Activated naive CD8-positive, alpha-beta T cell treated with anti-CD3 and anti-CD28 coated beads, Interleukin-2, amount 50 U/mL, for 16 hours (primary cell): ENCODE results near the gene FOXA1.

ENCODE experiments used
- DNase-seq: peaks from one replicate; pipeline ENCODE4 v3.0.0-alpha.2; 2020; ENCODE audit warnings: low read depth, low spot score

The FOXA1 gene

DNA sequence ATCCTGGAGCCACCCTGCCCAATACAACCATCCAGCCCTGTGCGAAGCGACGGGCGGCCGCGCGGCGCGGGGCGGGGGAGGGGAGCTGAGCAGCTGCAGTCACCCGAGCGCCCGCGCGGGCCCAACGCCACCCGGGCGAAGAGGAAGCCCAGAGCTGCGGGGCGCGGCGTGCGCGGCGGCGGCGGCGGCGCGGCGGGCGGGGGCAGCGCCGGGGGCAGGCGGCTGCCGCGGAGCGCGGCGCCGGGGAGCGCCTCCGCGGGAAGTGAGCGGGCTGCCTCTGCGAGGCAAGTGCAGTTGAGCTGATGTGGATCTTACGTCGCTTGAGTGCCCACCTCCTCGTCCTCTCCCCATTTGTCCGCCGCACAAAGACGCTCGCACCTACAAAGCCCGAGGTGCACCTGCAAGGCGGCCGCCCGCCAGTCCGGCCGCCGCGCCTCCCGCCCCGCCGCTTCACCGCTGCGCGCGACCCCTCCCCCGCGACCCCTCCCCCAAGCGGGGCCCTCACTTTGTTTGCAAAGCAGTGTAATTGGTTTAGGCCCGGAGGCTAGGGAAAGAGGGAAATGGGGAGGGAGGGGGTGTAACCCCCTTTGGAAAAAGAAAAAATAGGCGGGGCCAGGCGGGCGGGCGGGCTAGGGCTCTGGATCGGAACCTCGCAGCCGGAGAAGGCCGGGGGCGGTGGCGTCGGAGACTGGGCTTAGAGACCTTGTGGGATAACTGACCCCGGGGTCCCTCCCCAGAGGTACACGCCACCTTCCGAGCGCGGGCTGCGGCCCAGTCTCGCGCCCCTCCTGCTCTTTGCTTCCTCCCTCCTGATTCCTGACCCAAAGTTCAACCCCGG is at the start of gene FOXA1, which contains the start of gene TTC6:
Gene FOXA1 (minus strand): TSS at position 279 of the 838 bp plus-strand sequence. CDS start 277 bp downstream, at position 2.
Gene TTC6 (plus strand): TSS at position 659 of the 838 bp plus-strand sequence. CDS start 26,436 bp downstream, outside the sequence.
- DNase-seq: no peak

DNA sequence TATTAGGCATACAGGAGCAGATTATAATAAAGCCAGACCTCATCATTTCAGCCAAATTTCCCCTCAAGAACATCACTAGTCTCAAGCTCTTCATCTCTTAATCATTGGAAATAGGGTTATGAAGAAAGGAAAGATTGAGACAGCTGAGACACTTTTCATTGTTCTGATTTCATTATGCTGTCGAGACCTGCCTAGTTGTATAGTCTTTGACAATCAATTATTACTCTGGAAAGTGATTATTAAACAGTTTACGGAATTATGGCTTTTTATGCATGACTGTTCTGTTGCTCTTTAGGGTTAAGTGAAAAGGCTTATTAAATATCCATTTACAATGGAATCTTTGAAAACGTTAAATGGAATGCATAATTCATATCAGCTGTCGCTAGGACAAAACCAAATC is 48.7 kb upstream of the FOXA1 start:
- DNase-seq: no peak

DNA sequence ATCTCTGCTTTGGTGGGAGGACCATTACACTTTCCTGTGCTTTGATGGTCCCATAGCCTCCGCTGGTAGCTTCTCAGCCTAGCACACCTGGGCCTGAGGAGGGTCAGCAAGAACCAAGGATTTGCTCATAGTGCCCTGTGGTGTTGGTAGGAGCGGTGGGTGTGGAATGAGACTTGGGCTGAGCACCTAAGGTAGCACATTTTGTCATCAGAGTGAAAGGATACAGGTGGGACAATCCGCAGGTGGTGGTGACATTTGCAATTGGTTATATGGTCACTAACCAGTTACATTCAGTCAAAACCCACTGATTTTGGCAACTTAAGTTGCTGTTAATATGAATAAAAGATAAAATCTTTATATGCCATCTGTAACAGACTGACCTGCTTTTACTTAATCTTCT is 47.1 kb upstream of the FOXA1 start:
- no peak for DNase-seq

DNA sequence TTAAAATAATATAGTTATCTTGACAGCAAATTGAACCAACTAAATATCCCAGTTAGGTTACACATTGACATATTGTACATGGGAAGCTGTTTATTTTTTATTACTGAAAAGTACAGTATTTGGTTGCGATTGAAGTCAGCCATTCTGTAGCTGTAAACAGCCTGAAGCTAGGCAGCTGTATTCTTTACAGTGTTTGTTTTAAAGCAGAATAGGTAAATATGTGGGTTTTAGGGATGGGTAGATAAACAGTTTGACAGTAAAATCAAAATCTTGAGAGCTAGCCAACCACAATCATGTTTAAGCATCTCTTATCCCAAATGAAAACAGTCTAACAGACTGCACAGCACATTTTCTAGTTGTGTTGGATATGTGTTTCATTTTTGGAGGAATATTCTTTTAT is 46.1 kb upstream of the FOXA1 start:
- DNase-seq: no peak

DNA sequence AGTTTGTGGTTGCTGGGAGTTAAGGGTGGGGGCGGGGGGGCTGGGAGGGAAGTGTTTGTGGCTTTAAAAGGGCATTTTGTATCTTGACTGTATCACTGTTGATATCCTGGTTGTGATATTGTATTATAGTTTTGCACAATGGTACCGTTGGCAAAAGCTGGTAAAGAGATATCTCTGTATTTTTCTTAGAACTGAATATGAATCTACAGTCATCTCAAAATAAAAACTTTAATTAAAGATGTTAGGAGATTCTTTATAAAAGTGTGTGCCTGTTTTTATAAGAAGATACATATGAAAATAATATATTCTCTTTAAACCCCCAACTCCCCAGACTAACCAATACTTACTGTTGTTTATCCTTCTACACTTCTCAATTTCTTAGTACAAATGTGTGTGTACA is 43.5 kb upstream of the FOXA1 start:
- no peak for DNase-seq

DNA sequence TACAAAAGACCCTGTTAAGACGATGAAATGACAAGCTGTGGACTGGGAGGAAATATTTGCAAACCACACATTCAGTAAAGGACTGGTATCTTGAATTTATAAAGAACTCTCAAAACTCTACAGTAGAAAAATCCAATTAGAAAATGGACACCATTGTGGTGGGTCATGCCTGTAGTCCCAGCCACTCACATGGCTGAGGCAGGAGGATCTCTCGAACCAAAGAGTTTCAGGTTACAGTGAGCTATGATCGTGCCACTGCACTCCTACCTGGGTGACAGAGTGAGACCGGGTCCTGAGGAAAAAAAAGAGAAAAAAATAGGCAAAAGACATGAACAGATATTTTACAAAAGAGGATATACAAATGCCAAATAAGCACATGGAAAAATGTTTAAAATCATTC is 42.3 kb upstream of the FOXA1 start:
- DNase-seq: no peak

DNA sequence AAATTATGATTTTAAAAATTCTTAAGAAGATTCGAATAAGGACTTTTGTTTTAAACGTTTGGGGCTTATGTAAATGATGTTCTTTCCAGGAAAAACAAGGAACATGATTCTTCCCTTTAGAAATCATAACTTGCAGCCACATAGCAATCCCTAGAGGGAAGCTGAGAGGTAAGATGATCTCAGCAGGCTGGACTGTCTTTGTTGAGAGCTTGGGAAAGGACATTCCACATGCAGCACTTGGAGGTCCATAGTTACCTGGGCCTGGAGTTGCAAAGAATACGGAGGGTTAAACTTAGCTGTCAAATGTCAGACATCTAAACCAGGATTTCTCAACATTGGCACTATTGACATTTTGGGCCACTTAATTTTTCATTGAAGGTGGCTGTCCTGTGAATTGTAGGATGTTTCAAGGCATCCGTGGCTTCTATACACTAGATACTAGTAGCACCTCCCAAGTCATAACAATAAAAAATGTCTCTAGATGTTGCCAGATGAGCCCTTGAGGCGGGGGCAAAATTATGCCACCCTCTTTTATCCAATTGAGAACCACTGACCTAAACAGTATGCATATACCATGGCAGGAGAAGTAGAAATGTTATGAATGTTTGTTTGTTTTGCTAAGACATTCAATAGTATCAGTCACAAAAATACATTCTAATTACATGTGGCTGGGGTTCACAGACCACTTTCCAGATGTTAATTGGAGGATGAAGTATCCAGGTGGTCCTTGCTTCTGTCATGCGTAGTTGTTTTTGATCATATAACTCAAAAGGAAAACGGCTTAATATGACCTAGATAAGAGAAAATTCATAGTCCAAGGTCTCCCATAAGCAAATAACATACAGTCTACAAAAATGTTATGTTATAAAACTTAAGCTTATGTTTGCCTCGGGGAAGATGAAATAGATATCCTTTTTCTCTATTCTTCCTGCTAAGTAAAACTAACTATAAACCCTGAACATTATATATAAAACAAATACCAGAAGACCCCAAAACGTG is 30.8 kb upstream of the FOXA1 start:
- no peak for DNase-seq

DNA sequence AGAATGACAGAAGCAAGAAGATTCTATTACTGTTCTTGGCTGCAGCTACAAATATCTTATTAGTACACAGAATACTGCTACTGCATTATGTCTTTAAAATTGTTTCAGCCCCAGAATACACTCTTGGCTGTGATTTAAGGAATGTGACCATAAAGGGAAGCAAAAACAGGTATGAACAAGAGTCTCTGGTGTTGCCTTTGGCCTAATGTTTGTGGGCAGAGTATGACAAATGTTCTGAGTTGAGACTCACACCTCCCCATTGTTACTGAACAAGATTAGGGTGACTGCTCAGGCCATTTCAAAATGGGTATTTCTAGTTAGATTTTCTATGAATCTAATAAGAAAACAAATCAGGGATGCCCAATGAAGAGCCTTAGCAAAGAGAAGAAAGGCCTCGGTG is 28.9 kb upstream of the FOXA1 start:
- DNase-seq: no peak

DNA sequence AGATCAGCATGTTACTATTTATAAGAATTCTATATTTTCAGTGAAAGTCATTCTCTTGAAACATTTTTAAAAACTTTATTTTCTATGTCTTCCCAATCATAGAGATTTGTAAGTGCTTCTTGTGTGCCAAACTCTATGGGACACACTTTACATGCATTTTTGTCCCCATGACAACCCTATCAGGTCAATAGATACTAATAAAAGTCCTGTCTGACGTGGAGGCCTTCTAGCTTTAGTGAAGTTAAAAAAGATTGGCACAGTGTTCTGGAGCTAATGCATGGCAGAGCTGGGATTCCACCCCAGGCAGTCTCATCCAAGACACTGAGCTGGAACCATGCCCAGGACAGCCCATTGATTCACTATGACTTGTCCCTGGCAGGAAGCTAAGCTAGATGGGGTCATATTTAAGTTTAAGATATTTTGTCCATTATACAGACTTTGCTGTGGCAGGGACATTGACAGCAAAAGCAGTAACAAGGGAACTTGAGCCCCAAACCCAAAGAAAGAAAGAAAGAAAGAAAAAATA is 28.4 kb upstream of the FOXA1 start:
- DNase-seq: no peak

DNA sequence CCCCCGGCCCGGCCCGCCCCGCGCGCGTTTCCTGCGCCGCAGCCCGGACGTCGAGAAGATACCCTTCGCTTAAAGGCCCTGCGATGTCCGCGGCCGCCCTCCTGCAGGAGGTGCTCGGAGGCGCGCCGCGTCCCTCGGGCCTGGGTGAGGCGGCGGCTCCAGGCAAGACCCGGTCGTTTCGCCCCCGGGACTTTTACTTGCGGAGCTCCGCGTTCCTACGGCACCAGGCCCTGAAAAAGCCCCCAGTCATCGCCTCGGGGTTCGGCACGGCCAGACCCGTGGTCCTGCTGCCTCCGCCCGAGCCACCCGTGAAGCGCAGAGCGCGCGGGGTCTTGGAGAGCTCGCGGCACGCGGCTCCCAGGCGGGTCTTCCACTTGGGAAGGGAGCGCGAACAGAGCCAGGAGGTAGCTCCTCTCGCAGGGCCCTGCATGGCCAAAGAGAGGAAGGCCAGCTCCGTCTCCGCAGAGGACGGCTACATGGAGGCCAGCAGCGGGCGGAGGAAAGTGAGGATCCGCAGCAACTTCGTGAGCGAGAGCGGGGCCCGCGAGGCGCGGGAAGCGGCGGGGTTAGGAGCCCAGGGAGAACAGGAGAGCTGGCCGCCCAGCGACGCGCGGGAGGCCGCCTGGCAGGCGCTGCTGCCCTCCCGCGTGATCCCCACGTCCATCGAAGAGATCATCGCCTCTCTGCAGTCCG is 27.3 kb upstream of the FOXA1 start:
- DNase-seq: no peak

DNA sequence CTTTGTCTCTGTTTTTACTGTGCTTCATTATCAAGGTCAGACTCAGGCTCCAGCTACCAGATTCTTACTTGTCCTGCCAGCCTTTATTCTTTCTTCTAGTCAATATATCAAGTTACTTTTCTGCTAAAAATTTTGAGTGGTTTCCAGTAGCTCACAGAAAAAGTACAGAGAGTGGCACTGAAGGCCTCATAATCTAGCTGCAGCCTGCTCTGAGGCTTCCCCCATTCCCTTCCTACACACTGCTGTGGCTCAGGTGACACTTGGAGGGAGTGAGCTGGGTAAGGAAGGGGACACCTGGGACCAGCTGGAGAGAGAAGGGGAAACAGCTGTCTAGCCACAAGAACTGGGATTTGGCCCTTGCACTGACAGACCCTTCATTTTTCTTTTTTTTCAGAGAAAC is 25.8 kb upstream of the FOXA1 start:
- no peak for DNase-seq

DNA sequence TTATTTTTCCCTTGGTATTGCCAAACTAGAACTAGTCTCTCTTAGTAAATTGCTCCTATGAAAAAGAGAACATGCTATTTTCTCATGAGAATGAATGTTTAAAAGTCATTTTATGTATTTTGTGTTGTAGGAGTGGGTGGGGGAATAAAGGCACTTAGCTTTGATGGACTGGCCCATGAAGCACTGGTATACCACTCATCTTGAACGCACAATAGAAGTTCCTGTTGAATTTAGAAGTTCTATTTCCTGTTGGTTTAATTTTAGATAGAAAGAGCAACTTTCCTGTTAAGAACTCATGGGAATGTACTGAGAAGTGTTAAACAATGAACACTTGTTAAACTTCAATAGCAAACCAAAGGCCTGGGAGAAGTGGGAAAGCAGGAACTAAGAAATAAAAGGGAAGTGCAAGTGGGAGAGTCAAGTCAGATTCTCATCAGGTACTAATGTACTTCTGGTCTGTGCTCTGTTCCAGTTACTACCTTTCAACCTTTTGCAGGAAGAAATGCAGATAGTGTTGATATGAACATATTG is 23.5 kb upstream of the FOXA1 start:
- no peak for DNase-seq

DNA sequence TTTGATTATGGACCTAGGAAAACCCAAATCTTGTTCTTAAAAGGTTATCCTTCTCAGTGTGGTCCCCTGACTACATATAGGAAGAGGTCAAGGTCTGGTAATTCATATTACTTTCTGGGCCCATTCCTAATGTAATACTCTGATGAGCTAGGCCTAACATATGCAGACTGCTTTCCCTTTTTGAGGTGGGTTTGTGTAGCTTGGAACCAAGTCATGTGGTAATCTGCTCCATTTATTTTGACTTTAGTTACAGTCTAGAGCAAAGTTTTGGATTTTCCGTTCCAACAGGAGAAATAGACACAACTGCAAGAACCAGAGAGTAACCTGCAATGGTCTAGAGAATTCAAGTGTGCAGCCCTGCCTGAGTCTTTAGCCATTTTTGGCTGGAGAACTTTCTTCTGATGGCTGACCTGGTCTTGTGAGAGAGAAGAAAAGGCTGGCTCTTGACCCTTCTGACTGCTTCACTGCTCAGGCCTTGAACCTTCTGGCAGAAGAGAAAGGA is 22.9 kb upstream of the FOXA1 start:
- no peak for DNase-seq

DNA sequence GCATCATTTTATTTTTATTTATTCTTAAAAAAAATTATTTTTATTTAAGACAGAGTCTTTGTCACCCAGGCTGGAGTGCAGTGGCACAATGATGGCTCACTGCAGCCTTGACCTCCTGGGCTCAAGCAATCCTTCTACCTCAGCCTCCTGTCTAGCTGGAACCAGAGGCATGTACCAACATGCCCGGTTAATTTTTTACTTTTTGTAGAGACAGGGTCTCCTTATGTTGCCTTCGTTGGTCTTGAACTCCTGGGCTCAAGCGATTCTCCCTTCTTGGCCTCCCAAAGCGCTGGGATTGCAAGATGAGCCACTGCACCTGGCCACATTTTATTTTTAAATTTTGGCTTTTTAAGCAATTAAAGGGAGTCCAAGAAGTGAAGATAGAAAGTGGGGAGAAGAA is 21.8 kb upstream of the FOXA1 start:
- no peak for DNase-seq

DNA sequence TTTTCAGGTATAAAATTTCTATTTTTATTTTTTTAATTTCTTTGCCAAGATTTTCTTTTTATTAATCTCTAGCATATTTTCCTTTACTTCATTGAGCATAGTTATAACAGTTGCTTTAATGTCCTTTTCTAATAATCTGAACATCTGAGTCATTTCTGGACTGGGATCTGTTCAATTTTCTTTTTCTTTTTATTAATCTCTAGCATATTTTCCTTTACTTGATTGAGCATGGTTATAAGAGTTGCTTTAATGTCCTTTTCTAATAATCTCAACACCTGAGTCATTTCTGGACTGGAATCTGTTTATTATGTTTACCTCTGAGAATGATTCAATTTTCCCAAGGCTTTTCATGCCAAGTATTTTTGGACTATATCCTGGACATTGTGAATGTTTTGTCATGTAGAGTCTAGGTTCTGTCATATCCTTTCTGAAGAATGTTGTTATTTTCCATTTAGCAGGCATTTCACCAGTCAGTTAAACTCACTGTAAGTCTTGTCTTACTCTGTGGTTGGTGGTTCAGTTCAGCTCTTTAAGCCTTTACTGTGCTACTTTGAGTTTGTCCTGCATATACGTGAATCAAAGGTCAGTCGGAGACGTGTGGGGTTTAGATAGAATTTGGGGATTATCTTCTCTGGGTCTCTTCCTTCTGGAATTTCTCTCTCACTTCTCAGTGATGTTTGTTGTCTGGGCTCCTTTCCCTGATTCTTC is 20.7 kb upstream of the FOXA1 start:
- no peak for DNase-seq

DNA sequence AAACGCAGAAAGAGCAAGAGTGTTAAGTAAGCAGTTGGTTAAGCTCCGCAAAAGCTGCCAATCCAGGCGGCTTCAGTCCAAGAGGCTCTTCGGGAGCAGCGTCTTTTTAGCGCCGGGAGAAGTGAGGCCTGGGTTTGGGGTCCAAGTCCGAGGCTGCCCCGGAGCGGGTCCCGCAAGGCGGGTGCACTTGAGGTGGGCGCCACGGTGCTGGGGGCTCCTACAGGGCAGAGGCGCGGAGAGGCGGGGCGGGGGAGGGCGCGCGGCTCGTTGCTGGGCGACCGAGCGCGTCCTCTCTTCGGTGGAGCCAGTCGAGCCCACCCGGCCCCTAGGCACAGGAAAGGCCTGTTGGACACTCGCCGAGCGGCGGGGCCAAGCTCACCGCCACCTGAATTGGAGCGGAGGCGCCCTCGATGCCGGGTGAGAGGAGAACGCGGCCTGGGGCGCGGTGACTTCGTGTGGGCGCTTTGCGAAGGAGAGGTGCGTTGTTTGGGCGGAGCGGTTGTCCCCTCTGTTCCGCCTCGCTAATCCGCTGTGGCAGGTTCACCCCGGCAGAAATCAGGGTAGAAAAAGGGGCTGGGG is 16.0 kb upstream of the FOXA1 start:
- no peak for DNase-seq

DNA sequence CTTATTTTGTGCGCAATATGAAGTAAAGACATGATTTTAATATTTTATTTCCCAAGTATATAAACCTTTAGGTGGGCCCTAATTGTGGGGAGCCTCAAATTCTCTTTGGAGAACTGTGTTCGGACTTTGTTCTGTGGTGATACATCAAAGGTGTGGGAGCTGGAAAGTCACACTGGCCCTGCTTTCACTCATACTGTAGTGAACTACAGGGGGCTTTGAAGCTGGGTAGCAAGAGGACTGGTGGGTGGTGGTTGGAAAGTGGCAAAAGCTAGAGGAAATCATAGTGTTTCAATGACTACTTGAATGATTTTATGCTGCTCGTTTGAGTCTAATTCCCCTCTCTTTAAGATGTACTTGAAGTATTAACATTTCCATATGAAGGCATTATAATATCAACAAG is 13.6 kb upstream of the FOXA1 start:
- no peak for DNase-seq

DNA sequence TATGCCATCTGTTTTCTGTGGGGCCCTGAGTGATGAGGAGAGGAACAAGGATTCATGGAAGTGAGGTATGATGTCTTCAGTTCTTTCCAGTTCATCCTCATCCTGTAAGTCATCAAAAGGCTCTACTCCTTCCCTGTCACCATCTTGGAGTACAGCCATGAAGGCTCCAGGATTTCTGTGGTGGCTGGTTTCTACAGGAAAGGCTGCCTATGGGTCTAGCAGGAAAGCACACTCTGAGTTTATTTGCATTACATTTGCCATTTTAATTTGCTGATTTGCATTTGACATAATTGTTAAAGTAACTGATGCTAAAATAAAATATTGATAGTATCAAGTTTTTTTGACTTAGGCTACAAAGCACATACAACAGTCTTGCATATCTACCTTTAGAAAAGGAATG is 11.6 kb upstream of the FOXA1 start:
- DNase-seq: no peak

DNA sequence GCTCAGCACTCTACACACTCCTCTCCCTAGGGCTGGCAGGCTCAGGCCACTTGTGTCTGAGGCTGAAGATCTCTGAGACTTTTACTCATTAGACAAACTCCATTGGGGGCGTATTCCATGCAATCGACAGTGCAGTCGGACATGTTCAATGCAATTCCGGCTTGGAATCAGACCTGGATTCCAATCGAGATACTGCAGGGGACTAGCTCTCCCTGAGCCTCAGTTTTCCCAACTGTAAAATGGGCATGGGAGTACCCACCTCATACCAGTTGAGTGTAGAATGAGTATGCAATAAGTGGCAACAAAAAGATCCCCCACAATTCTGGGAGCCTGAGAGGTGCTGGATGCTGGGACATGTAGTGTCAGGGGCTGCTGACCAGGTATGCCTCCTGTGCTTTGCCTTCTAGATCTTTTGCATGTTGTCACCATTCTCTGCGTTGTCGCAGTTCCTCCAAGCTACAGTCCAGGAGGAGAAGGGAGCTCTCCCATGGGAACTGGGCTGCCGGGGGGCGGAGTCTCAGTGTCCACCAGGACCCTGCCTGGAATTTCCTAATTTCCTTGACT is 8.7 kb upstream of the FOXA1 start:
- DNase-seq: no peak
